Type B pancreatic cell (in vitro differentiated cells): ENCODE data around the gene MTFR1L. TPM values are rescaled to one million over a fixed set of nuclear protein-coding genes. Genes with fewer than 3 reads are reported as not detected.

ENCODE experiments used
- DNase-seq: peaks from one replicate; pipeline ENCODE4 v3.0.0; 2021; ENCODE audit warnings: mixed read lengths; ENCODE audit not compliant: unreplicated experiment; ENCODE audit errors: extremely low spot score
- H3K27ac Mint-ChIP-seq: 2 replicates; pipeline ENCODE4 v1.8.0; 2021; ENCODE audit warnings: mild to moderate bottlenecking, mixed read lengths
- H3K27me3 Mint-ChIP-seq: 2 replicates; pipeline ENCODE4 v1.8.0; 2021; ENCODE audit warnings: mixed read lengths
- H3K36me3 Mint-ChIP-seq: 2 replicates; pipeline ENCODE4 v1.8.0; 2021; ENCODE audit warnings: mixed read lengths
- H3K4me1 Mint-ChIP-seq: one replicate; pipeline ENCODE4 v1.8.0; 2021; ENCODE audit warnings: mixed read lengths; ENCODE audit not compliant: unreplicated experiment
- H3K4me3 Mint-ChIP-seq: 2 replicates; pipeline ENCODE4 v1.8.0; 2021; ENCODE audit warnings: mild to moderate bottlenecking, mixed read lengths
- H3K9me3 Mint-ChIP-seq: 2 replicates; pipeline ENCODE4 v1.8.0; 2021; ENCODE audit warnings: mixed read lengths
- total RNA-seq: library from RNA; stranded (reverse); gene quantifications from 2 replicates; pipeline ENCODE4 v1.2.1, GENCODE V29; 2021; ENCODE audit warnings: low replicate concordance
- TF ChIP-seq, protein P1 (sequence below): fragments of 200-600 bp; sonication (generic); conservative IDR thresholded peaks from 2 replicates; pipeline ENCODE4 v1.5.0; 2021; ENCODE audit warnings: antibody characterized with exemption, mild to moderate bottlenecking

Gene MTFR1L
- total RNA-seq, 1 donor from 2014 or later: 73.5 TPM

DNA sequence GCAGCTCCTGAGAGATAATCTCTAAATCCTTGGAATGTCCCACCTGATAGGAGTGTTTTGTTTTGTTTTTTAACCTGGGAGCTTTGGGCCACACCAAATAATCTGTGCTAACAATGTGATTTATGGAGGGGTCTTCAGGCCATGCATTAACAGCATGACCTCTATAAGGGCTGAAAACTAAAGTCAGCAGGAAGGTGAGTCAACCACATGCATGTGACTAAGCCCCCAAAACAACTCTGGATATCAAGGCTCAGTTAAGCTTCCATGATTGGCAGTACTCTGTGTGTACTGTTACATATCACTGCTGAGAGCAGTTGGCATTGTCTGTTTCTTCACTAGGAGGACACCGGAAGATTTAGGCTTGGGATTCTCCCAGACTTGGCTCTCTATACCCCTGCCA lies 28.8 kb downstream of the MTFR1L start:
- Mint-ChIP-seq H3K27ac (no peak overlapping the region), H3K4me1 (peaks cover 4% of the 10 kb centered on the region), H3K9me3 (no peaks in the 10 kb centered on the region), H3K36me3 (no peaks in the 10 kb centered on the region), H3K4me3 (no peak overlapping the region), H3K27me3 (no peaks in the 10 kb centered on the region)
- peak; percentile 11 for DNase-seq
- TF ChIP-seq, protein P1, sequence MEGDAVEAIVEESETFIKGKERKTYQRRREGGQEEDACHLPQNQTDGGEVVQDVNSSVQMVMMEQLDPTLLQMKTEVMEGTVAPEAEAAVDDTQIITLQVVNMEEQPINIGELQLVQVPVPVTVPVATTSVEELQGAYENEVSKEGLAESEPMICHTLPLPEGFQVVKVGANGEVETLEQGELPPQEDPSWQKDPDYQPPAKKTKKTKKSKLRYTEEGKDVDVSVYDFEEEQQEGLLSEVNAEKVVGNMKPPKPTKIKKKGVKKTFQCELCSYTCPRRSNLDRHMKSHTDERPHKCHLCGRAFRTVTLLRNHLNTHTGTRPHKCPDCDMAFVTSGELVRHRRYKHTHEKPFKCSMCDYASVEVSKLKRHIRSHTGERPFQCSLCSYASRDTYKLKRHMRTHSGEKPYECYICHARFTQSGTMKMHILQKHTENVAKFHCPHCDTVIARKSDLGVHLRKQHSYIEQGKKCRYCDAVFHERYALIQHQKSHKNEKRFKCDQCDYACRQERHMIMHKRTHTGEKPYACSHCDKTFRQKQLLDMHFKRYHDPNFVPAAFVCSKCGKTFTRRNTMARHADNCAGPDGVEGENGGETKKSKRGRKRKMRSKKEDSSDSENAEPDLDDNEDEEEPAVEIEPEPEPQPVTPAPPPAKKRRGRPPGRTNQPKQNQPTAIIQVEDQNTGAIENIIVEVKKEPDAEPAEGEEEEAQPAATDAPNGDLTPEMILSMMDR: no peak

- H3K27ac Mint-ChIP-seq: no peak overlapping the region
- TF ChIP-seq, protein P1: no peak
- peaks cover 12% of the 10 kb centered on the region for H3K4me1 Mint-ChIP-seq
- no peak for DNase-seq
- H3K4me3 Mint-ChIP-seq: no peak overlapping the region
- H3K27me3 Mint-ChIP-seq: no peaks in the 10 kb centered on the region
- peaks cover under 1% of the 10 kb centered on the region for H3K36me3 Mint-ChIP-seq
- no peaks in the 10 kb centered on the region for H3K9me3 Mint-ChIP-seq
Observed at GRCh38 chr1:25854554-25854953, 34.8 kb downstream of the MTFR1L start.

GRCh38 chr1:25856856-25857255 lies 37.1 kb downstream of the MTFR1L start:
- Mint-ChIP-seq H3K36me3 (peaks cover 9% of the 10 kb centered on the region), H3K4me3 (no peak overlapping the region), H3K27me3 (no peaks in the 10 kb centered on the region), H3K4me1 (peaks cover 26% of the 10 kb centered on the region), H3K9me3 (no peaks in the 10 kb centered on the region), H3K27ac (no peak overlapping the region)
- peak; percentile 43 for DNase-seq
- TF ChIP-seq, protein P1: no peak

- TF ChIP-seq, protein P1: no peak
- Mint-ChIP-seq H3K9me3 (no peaks in the 10 kb centered on the region), H3K36me3 (peaks cover 20% of the 10 kb centered on the region), H3K4me1 (peaks cover 32% of the 10 kb centered on the region), H3K27me3 (no peaks in the 10 kb centered on the region), H3K27ac (peak overlapping the region; percentile 95), H3K4me3 (peak overlapping the region; percentile 96)
- no peak for DNase-seq
Observed at GRCh38 chr1:25858494-25858893, 38.7 kb downstream of the MTFR1L start.

- peaks cover 23% of the 10 kb centered on the region for H3K36me3 Mint-ChIP-seq
- peak within 1 kb of the TSS; percentile 95 for H3K27ac Mint-ChIP-seq
- TF ChIP-seq, protein P1: no peak
- peak; percentile 87 for DNase-seq
- H3K4me3 Mint-ChIP-seq: peak within 1 kb of the TSS; percentile 96
- peaks cover 32% of the 10 kb centered on the region for H3K4me1 Mint-ChIP-seq
- H3K9me3 Mint-ChIP-seq: no peaks in the 10 kb centered on the region
- no peaks in the 10 kb centered on the region for H3K27me3 Mint-ChIP-seq
Observed at GRCh38 chr1:25858906-25859789, 39.4 kb downstream of the MTFR1L start, which contains the start of gene AUNIP. Gene AUNIP, minus strand, starts transcription at chr1:25859457. Its CDS starts 100 bp downstream, at chr1:25859357.
